Measurements from ENCODE around the gene RNF152.

Gene RNF152

DNA sequence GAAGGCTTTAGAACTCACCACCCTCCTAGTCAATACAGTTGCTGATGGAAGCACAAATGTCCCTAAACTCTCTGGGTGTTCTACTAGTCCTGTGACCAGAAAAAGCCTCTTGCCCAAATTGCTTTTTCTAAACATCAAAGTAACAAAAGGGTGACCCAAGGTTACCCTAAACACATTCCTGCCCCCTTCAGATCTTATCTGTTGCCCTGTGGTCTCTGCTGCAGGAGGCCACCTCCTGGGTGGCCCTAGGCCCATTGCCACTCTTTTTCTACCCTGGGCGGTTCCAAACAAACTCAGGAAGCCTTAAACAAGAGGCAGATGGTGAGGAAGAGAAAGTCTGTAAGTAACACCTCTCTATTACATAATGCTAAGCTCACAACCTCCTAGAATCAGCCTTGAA lies 3.3 kb downstream of the RNF152 start:
- H3K36me3 ChIP-seq (ENCODE audit: control insufficient read depth, insufficient read depth, low read length): no peaks in the 10 kb centered on the region
- TF ChIP-seq, protein P1, sequence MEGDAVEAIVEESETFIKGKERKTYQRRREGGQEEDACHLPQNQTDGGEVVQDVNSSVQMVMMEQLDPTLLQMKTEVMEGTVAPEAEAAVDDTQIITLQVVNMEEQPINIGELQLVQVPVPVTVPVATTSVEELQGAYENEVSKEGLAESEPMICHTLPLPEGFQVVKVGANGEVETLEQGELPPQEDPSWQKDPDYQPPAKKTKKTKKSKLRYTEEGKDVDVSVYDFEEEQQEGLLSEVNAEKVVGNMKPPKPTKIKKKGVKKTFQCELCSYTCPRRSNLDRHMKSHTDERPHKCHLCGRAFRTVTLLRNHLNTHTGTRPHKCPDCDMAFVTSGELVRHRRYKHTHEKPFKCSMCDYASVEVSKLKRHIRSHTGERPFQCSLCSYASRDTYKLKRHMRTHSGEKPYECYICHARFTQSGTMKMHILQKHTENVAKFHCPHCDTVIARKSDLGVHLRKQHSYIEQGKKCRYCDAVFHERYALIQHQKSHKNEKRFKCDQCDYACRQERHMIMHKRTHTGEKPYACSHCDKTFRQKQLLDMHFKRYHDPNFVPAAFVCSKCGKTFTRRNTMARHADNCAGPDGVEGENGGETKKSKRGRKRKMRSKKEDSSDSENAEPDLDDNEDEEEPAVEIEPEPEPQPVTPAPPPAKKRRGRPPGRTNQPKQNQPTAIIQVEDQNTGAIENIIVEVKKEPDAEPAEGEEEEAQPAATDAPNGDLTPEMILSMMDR (IDR thresholded peaks at IDR 0.05; ENCODE audit: insufficient read depth, low read length, poor library complexity, severe bottlenecking): no peak
- no peak for DNase-seq (ENCODE audit: extremely low read depth, insufficient read length)
- no peaks in the 10 kb centered on the region; the same call in none of the 2 replicates for H3K27me3 ChIP-seq (replicated peaks; ENCODE audit: control insufficient read depth, insufficient read depth, low read length)
- no peak overlapping the region for H3K4me3 ChIP-seq (replicated peaks; ENCODE audit: low read depth, low read length)

DNA sequence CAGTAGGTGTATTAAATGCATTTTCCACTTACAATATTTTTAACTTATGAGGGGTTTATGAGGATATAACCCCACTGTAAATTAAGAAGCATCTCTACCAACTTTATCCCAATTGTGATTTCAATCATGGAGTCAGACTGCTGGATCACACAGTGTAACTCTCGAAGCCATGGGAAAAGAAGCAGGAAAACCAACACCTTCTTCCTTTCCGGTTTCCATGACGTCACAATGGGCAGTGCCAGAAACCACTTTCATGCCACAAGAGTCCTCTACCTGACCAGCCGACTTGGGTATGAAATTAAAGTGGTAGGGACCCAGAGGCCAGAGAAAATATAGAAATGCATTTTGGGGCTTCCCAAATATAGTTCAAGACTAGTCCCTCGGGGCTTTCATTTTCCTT lies 4.2 kb downstream of the RNF152 start:
- TF ChIP-seq, protein P1 (IDR thresholded peaks at IDR 0.05; ENCODE audit: insufficient read depth, low read length, poor library complexity, severe bottlenecking): no peak
- no peaks in the 10 kb centered on the region; the same call in none of the 2 replicates for H3K27me3 ChIP-seq (replicated peaks; ENCODE audit: control insufficient read depth, insufficient read depth, low read length)
- no peaks in the 10 kb centered on the region for H3K36me3 ChIP-seq (ENCODE audit: control insufficient read depth, insufficient read depth, low read length)
- DNase-seq (ENCODE audit: extremely low read depth, insufficient read length): no peak
- H3K4me3 ChIP-seq (replicated peaks; ENCODE audit: low read depth, low read length): no peak overlapping the region

DNA sequence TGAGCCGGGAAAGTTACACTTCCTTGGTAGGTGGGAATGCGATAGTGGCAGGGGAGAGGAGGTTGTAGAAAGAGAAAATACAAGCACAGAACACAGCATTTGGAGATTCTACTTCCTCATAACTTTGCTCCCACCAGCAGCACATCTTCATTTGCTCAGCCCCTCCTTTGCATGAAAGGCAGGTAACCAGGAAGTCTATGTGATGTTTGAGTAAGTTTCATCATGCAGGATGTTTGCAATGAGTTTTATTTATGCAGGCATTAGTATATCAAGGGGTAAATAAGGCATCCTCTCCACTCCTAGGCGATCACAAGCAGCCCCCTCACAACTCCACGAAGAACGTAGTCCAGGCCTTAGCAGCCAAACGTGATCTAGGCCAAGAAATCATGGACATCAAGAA lies 5.0 kb downstream of the RNF152 start:
- Histone ChIP-seq H3K27me3 (replicated peaks; ENCODE audit: control insufficient read depth, insufficient read depth, low read length) (no peaks in the 10 kb centered on the region; the same call in none of the 2 replicates), H3K36me3 (ENCODE audit: control insufficient read depth, insufficient read depth, low read length) (no peaks in the 10 kb centered on the region), H3K4me3 (replicated peaks; ENCODE audit: low read depth, low read length) (no peak overlapping the region)
- TF ChIP-seq, protein P1 (IDR thresholded peaks at IDR 0.05; ENCODE audit: insufficient read depth, low read length, poor library complexity, severe bottlenecking): no peak
- no peak for DNase-seq (ENCODE audit: extremely low read depth, insufficient read length)

DNA sequence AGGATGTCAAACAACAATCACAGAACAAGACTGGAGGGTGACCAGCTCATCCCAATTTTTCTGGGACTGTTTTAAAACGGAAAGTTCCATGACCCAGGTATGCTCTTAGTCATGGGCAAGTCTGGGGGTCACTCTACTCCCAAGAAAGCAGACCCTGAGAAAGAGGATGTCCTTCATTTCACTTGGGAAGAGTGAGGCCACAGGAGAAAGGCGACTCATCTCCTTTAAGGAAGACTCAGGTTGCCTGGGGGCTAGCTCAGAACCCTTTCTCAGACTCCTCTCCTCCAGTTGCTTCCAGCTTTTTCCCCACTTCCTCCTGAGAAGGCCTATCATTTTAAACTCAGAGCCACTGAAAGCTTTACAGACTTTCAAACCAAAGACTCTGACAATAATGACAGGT lies 9.3 kb downstream of the RNF152 start:
- no peak for DNase-seq (ENCODE audit: extremely low read depth, insufficient read length)
- Histone ChIP-seq H3K4me3 (replicated peaks; ENCODE audit: low read depth, low read length) (no peak overlapping the region), H3K27me3 (replicated peaks; ENCODE audit: control insufficient read depth, insufficient read depth, low read length) (no peaks in the 10 kb centered on the region; the same call in 1 of the 2 replicates), H3K36me3 (ENCODE audit: control insufficient read depth, insufficient read depth, low read length) (no peaks in the 10 kb centered on the region)
- TF ChIP-seq, protein P1 (IDR thresholded peaks at IDR 0.05; ENCODE audit: insufficient read depth, low read length, poor library complexity, severe bottlenecking): no peak

DNA sequence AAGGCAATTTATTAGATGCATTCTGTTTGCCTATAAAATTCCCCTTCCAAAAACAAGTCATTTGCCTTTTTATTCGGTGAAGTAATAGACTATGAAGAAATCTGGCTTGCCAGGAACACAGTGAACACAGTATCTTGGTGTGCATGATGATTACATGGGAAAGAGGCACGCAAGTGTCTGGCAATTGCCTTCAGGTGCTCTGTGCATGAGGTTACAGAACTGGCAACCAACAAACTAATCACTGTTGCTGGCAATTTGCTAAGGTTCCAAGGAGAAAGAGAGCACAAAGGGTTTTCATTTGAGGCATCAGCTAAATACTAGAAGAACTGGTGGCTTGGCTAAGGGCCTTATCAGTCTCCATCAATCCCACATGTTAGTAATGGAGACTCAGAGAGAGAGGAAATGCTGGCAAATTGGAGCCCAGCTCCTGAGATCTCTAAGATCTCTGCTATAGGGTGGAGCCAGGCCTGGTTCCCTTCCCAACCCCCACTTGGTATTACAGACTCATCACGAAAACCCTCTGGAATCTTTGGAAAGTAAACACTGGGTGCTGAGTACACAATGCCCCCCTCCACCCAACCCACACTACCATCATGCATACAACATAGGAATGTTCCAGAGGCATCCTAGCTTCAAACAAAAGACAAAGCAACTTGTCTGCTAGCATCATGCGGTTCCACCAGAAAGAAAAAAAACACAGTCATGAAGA lies 10.4 kb downstream of the RNF152 start:
- DNase-seq (ENCODE audit: extremely low read depth, insufficient read length): no peak
- H3K36me3 ChIP-seq (ENCODE audit: control insufficient read depth, insufficient read depth, low read length): no peaks in the 10 kb centered on the region
- TF ChIP-seq, protein P1 (IDR thresholded peaks at IDR 0.05; ENCODE audit: insufficient read depth, low read length, poor library complexity, severe bottlenecking): no peak
- no peak overlapping the region for H3K4me3 ChIP-seq (replicated peaks; ENCODE audit: low read depth, low read length)
- no peaks in the 10 kb centered on the region; the same call in 1 of the 2 replicates for H3K27me3 ChIP-seq (replicated peaks; ENCODE audit: control insufficient read depth, insufficient read depth, low read length)

Data from GM06990 (cell line).